Suprapubic skin (tissue), 4 donors: ENCODE data around the gene ASPA. TPM values are rescaled to one million over a fixed set of nuclear protein-coding genes. Genes with fewer than 3 reads are reported as not detected.

ENCODE experiments used
- DNase-seq, 2 donors: peaks; one replicate each; pipeline ENCODE4 v3.0.0-alpha.2; 2019; ENCODE audit warnings: low spot score in 2 of 2
- H3K27ac ChIP-seq: fragments of 200-600 bp; sonication (generic); one replicate; pipeline ENCODE4 v1.5.1; 2019
- H3K27me3 ChIP-seq: fragments of 200-600 bp; sonication (generic); one replicate; pipeline ENCODE4 v1.5.1; 2019
- H3K36me3 ChIP-seq: fragments of 200-600 bp; sonication (generic); one replicate; pipeline ENCODE4 v1.5.1; 2019
- H3K4me1 ChIP-seq: fragments of 200-600 bp; sonication (generic); one replicate; pipeline ENCODE4 v1.5.1; 2019
- H3K4me3 ChIP-seq: fragments of 200-600 bp; sonication (generic); one replicate; pipeline ENCODE4 v1.5.1; 2019; ENCODE audit warnings: mild to moderate bottlenecking
- H3K9me3 ChIP-seq: fragments of 200-600 bp; sonication (generic); one replicate; pipeline ENCODE4 v1.5.1; 2019
- EP300 ChIP-seq: sonication (generic); formaldehyde crosslinking; IDR thresholded peaks from one replicate; pipeline ENCODE4 v1.6.1; 2017; ENCODE audit warnings: antibody characterized with exemption
- POLR2A ChIP-seq, 2 donors: fragments of 450-650 bp; IDR thresholded peaks; one replicate each; pipeline ENCODE4 v1.6.1; 2017; ENCODE audit warnings: antibody characterized with exemption in 2 of 2, mild to moderate bottlenecking in 2 of 2, moderate library complexity in 2 of 2
- POLR2AphosphoS5 ChIP-seq, 3 donors: sonication (generic); formaldehyde crosslinking; IDR thresholded peaks; one replicate each; pipeline ENCODE4 v1.6.1; 2017; ENCODE audit warnings: antibody characterized with exemption in 3 of 3
- WGBS: methylation state at CpG from one replicate; pipeline ENCODE4 v1.1.5; 2018; 5-methylcytosine and 5-hydroxymethylcytosine counted together
- total RNA-seq, 4 donors: library from RNA; depleted of rRNA; stranded (reverse); fragments of >200 nt; gene quantifications; one replicate each; pipeline ENCODE4 v1.1.0, GENCODE V29; 2016
- TF ChIP-seq, protein P1 (sequence below), 2 donors: fragments of 200-600 bp in 1 of 2; fragments of 450-650 bp in 1 of 2; sonication (generic) in 1 of 2; IDR thresholded peaks; one replicate each; pipeline ENCODE4 v1.5.1; 2016 to 2019; ENCODE audit warnings: antibody characterized with exemption in 2 of 2, mild to moderate bottlenecking in 1 of 2, moderate library complexity in 1 of 2

Gene ASPA
- total RNA-seq, 4 donors from 2014 or later: 0.98 to 5.4 (median 1.8) TPM

DNA sequence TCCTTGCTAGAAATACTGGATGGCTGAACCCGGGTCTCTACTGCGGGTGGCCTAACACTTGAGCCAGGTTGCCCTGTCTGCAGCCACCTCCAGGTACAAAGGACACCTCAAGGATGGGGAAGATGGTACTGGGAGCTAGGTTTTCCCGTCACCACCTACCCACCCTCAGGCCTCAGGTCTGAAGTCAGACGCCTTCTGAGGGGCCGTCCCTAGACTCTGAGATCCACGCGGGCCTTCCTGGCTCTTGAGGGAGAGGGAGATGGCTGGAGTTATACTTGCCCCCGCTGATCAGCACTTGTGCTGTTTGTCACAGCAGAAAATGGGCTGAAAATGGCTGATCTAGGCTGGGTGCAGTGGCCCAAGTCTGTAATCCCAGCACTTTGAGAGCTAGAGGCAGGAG, 71.2 kb downstream of the ASPA start:
- 95% methylated on average over 6 of the region's 8 CpGs for WGBS
- TF ChIP-seq EP300: no peak
- no peak for TF ChIP-seq POLR2A (IDR thresholded peaks at IDR 0.05)
- TF ChIP-seq POLR2AphosphoS5 (IDR thresholded peaks at IDR 0.05): no peak
- TF ChIP-seq, protein P1, sequence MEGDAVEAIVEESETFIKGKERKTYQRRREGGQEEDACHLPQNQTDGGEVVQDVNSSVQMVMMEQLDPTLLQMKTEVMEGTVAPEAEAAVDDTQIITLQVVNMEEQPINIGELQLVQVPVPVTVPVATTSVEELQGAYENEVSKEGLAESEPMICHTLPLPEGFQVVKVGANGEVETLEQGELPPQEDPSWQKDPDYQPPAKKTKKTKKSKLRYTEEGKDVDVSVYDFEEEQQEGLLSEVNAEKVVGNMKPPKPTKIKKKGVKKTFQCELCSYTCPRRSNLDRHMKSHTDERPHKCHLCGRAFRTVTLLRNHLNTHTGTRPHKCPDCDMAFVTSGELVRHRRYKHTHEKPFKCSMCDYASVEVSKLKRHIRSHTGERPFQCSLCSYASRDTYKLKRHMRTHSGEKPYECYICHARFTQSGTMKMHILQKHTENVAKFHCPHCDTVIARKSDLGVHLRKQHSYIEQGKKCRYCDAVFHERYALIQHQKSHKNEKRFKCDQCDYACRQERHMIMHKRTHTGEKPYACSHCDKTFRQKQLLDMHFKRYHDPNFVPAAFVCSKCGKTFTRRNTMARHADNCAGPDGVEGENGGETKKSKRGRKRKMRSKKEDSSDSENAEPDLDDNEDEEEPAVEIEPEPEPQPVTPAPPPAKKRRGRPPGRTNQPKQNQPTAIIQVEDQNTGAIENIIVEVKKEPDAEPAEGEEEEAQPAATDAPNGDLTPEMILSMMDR (IDR thresholded peaks at IDR 0.05): no peak
- Histone ChIP-seq H3K4me3 (no peak overlapping the region), H3K9me3 (no peaks in the 10 kb centered on the region), H3K27ac (no peak overlapping the region), H3K36me3 (peaks cover 8% of the 10 kb centered on the region), H3K4me1 (no peaks in the 10 kb centered on the region), H3K27me3 (no peaks in the 10 kb centered on the region)
- DNase-seq: no peak

DNA sequence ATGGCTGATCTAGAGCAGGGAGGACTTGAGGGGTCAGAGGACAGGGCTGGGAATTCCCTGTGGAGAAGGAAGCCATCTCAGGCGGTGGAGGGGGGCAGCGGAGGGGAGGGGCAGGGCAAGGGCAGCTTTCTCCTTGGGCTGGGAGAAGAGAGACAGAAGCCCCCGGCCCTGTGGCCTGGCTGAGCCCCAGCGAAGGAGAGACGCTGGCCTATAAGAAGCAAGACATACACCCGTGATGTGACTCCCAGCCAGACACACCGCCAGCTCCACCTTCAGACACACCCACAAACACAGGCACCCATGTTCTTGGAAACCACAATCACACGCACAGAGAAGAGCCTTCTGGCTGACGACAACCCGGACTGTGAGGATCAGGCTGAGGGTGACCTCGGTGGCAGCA, 71.8 kb downstream of the ASPA start:
- 69% methylated on average over 10 of the region's 11 CpGs for WGBS

DNA sequence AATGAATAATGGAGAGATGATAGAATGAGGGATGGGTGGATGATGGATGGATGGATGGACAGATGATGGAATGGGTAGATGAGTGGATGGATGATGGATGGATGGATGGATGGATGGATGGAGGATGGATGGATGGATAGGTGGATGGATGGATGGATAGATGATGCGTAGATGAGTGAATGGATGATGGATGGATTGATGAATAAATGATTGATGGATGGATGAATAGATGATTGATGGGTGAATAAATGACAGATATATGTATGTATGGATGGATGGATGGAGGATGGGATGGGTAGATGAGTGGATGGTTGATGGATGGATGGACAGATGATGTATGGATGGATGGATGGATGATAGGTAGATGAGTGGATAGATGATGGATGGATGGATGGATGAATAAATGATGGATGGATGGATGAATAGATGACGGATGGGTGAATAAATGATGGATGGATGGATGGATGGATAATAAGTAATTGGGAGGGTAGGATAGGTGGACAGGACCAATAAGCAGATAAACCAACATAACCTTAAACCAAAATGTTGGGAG, 73.9 kb downstream of the ASPA start:
- H3K9me3 ChIP-seq: no peaks in the 10 kb centered on the region
- no peak for TF ChIP-seq POLR2A (IDR thresholded peaks at IDR 0.05)
- no peak for TF ChIP-seq POLR2AphosphoS5 (IDR thresholded peaks at IDR 0.05)
- TF ChIP-seq EP300: no peak
- TF ChIP-seq, protein P1 (IDR thresholded peaks at IDR 0.05): no peak
- no peaks in the 10 kb centered on the region for H3K4me1 ChIP-seq
- H3K27ac ChIP-seq: no peak overlapping the region
- DNase-seq: no peak
- 95% methylated on average over 2 of the region's 2 CpGs for WGBS
- H3K36me3 ChIP-seq: no peaks in the 10 kb centered on the region
- H3K27me3 ChIP-seq: peaks cover 5% of the 10 kb centered on the region
- no peak overlapping the region for H3K4me3 ChIP-seq

More for the DNA sequence above, 71.8 kb downstream of the ASPA start:
- Histone ChIP-seq H3K27me3 (no peaks in the 10 kb centered on the region), H3K9me3 (no peaks in the 10 kb centered on the region), H3K4me3 (no peak overlapping the region), H3K4me1 (no peaks in the 10 kb centered on the region), H3K27ac (no peak overlapping the region), H3K36me3 (peaks cover 4% of the 10 kb centered on the region)
- TF ChIP-seq EP300: no peak
- TF ChIP-seq, protein P1 (IDR thresholded peaks at IDR 0.05): no peak
- no peak for TF ChIP-seq POLR2A (IDR thresholded peaks at IDR 0.05)
- no peak for TF ChIP-seq POLR2AphosphoS5 (IDR thresholded peaks at IDR 0.05)
- no peak for DNase-seq

DNA sequence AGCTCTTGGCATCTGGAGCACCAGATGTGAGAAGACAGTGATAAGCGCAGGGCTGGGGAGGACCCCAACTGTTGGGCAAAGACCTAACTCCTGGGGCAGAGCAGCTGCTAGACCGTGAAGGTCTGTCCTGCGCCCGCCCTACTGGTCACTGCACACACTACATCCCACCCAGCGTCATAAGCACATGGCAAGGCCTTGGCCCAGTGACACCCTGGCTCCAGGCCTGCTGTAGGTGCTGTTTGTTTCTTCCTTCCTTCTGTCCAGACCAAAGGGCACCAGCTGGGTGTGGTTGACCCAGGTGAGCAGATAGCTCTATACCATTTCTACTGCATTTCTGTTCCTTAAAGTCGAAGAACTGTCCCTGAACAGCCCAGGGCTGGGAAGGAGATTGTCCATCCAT, 75.4 kb downstream of the ASPA start:
- no peak overlapping the region for H3K4me3 ChIP-seq
- no peaks in the 10 kb centered on the region for H3K4me1 ChIP-seq
- no peak overlapping the region for H3K27ac ChIP-seq
- no peaks in the 10 kb centered on the region for H3K9me3 ChIP-seq
- peaks cover 5% of the 10 kb centered on the region for H3K27me3 ChIP-seq
- DNase-seq: no peak
- TF ChIP-seq, protein P1 (IDR thresholded peaks at IDR 0.05): no peak
- no peak for TF ChIP-seq EP300
- TF ChIP-seq POLR2A (IDR thresholded peaks at IDR 0.05): no peak
- no peak for TF ChIP-seq POLR2AphosphoS5 (IDR thresholded peaks at IDR 0.05)
- no peaks in the 10 kb centered on the region for H3K36me3 ChIP-seq
- WGBS: 86% methylated on average over 5 of the region's 6 CpGs

DNA sequence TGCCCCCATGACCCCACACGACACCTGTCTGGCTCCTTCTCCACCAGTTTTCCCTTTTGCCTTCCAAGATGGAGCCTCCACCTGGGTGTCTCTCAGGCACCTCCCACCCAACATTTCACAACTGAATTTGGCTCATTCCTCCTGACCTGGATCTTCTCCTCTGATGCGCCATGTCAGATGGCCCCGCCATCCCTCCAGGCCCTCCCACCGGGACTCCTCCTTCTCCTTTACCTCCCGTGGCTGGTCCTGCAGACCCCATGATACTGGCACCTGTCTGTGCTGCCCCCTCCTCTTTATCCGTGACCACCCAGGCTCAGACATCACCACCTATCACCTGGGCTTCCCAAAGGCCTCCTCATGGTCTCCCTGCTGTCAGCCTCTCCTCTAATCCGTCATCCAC, 77.1 kb downstream of the ASPA start:
- peaks cover 16% of the 10 kb centered on the region for H3K4me1 ChIP-seq
- TF ChIP-seq EP300 (no peak), POLR2A (IDR thresholded peaks at IDR 0.05) (no peak), POLR2AphosphoS5 (IDR thresholded peaks at IDR 0.05) (no peak)
- TF ChIP-seq, protein P1 (IDR thresholded peaks at IDR 0.05): no peak
- DNase-seq: no peak
- no peaks in the 10 kb centered on the region for H3K36me3 ChIP-seq
- no peaks in the 10 kb centered on the region for H3K9me3 ChIP-seq
- H3K4me3 ChIP-seq: no peak overlapping the region
- no peak overlapping the region for H3K27ac ChIP-seq
- H3K27me3 ChIP-seq: peaks cover 5% of the 10 kb centered on the region
- 86% methylated on average over 7 of the region's 7 CpGs for WGBS

Other genes starting within 250 kb of the ASPA start
- gene OR3A1, start 177.6 kb upstream of the ASPA start, total RNA-seq: not detected
- gene OR3A2, start 89.7 kb upstream of the ASPA start, total RNA-seq: 1 to 10 TPM in 1 of 4 donors, not detected in 3; 1.4 TPM
- gene OR1E1, start 77.6 kb upstream of the ASPA start, total RNA-seq: not detected
- not detected for gene OR3A3, start 64.6 kb upstream of the ASPA start, total RNA-seq
- 1 to 10 TPM in 1 of 4 donors, not detected in 3; 2.1 TPM for gene OR1E2, start 42.2 kb upstream of the ASPA start, total RNA-seq
- gene SPATA22, start 4.2 kb upstream of the ASPA start, total RNA-seq: not detected
- gene TRPV3, start 81.8 kb downstream of the ASPA start, total RNA-seq: 10 to 100 TPM; 25.6 to 45.4 (median 34.4) TPM
- gene TRPV1, start 133.4 kb downstream of the ASPA start, total RNA-seq: 10 to 100 TPM in 2 of 4 donors, 1 to 10 TPM in 2; 3.2 to 15.8 (median 7.1) TPM
- 10 to 100 TPM; 19.0 to 21.9 (median 20.4) TPM for gene SHPK, start 160.3 kb downstream of the ASPA start, total RNA-seq
- gene CTNS, start 160.8 kb downstream of the ASPA start, total RNA-seq: 10 to 100 TPM; 19.9 to 34.6 (median 26.1) TPM
- 100 to 1,000 TPM; 103 to 245 (median 202) TPM for gene TAX1BP3, start 192.6 kb downstream of the ASPA start, total RNA-seq
- gene EMC6, start 192.8 kb downstream of the ASPA start, total RNA-seq: 10 to 100 TPM in 3 of 4 donors, 1 to 10 TPM in 1; 3.3 to 17.6 (median 10.4) TPM
- under 1 TPM in 2 of 4 donors, not detected in 2; 0.49 to 0.56 TPM for gene P2RX5, start 220.2 kb downstream of the ASPA start, total RNA-seq
- gene HASPIN, start 247.9 kb downstream of the ASPA start, total RNA-seq: 1 to 10 TPM in 3 of 4 donors, under 1 TPM in 1; 0.40 to 2.1 (median 1.8) TPM